HEK293T (cell line): ENCODE data around the gene H1-8.

Source experiments
- CTCF ChIA-PET: fragments of 350-600 bp; formaldehyde crosslinking; extraction: SDS; loops from one replicate; lab custom pipeline; 2021; ENCODE audit warnings: antibody characterized with exemption, inconsistent platforms; lab: Yijun Ruan, JAX
- POLR2A ChIA-PET: fragments of 350-600 bp; formaldehyde crosslinking; extraction: SDS; loops from one replicate; lab custom pipeline; 2020; ENCODE audit warnings: antibody characterized with exemption, inconsistent platforms; lab: Yijun Ruan, JAX
- DNase-seq: peaks from one replicate; pipeline ENCODE4 v3.0.0; 2012; ENCODE audit warnings: mixed read lengths; ENCODE audit errors: extremely low spot score
- ARNT ChIP-seq: fragments of 450-650 bp; IDR thresholded peaks from 2 replicates; pipeline ENCODE4 v1.6.1; 2017; ENCODE audit warnings: mild to moderate bottlenecking
- BHLHE40 ChIP-seq: fragments of 450-650 bp; IDR thresholded peaks from 2 replicates; pipeline ENCODE4 v1.6.1; 2016; ENCODE audit warnings: mild to moderate bottlenecking, moderate library complexity, borderline replicate concordance
- CTBP1 ChIP-seq: fragments of 450-650 bp; IDR thresholded peaks from 2 replicates; pipeline ENCODE4 v1.6.1; 2016; ENCODE audit warnings: borderline replicate concordance
- ELF4 ChIP-seq: fragments of 450-650 bp; IDR thresholded peaks from 2 replicates; pipeline ENCODE4 v1.6.1; 2017; ENCODE audit warnings: antibody characterized with exemption
- FOXA1 ChIP-seq: fragments of 450-650 bp; IDR thresholded peaks from 2 replicates; pipeline ENCODE4 v1.6.1; 2016; ENCODE audit warnings: mild to moderate bottlenecking
- FOXK2 ChIP-seq: fragments of 450-650 bp; IDR thresholded peaks from 2 replicates; pipeline ENCODE4 v1.6.1; 2016; ENCODE audit warnings: mild to moderate bottlenecking
- FOXM1 ChIP-seq: fragments of 450-650 bp; IDR thresholded peaks from 2 replicates; pipeline ENCODE4 v1.6.1; 2017; ENCODE audit warnings: mild to moderate bottlenecking, borderline replicate concordance
- HDGF ChIP-seq: fragments of 450-650 bp; IDR thresholded peaks from 2 replicates; pipeline ENCODE4 v1.6.1; 2017; ENCODE audit warnings: antibody characterized with exemption, borderline replicate concordance
- L3MBTL2 ChIP-seq: fragments of 450-650 bp; conservative IDR thresholded peaks from 2 replicates; pipeline ENCODE4 v1.6.1; 2016; ENCODE audit warnings: mild to moderate bottlenecking
- LEF1 ChIP-seq: fragments of 450-650 bp; IDR thresholded peaks from 2 replicates; pipeline ENCODE4 v1.6.1; 2017; ENCODE audit warnings: mild to moderate bottlenecking, borderline replicate concordance
- NFRKB ChIP-seq: fragments of 450-650 bp; IDR thresholded peaks from 2 replicates; pipeline ENCODE4 v1.6.1; 2016; ENCODE audit warnings: mild to moderate bottlenecking, moderate library complexity
- SP1 ChIP-seq: fragments of 450-650 bp; IDR thresholded peaks from 2 replicates; pipeline ENCODE4 v1.6.1; 2017
- SUZ12 ChIP-seq: fragments of 450-650 bp; IDR thresholded peaks from 2 replicates; pipeline ENCODE4 v1.6.1; 2016; ENCODE audit warnings: mild to moderate bottlenecking
- TARDBP ChIP-seq: fragments of 450-650 bp; IDR thresholded peaks from 2 replicates; pipeline ENCODE4 v1.6.1; 2016
- ZNF384 ChIP-seq: fragments of 450-650 bp; IDR thresholded peaks from 2 replicates; pipeline ENCODE4 v1.6.1; 2016
- TF ChIP-seq, protein P1 (sequence below): fragments of 450-650 bp; IDR thresholded peaks from 2 replicates; pipeline ENCODE4 v1.6.1; 2016

Gene H1-8

DNA sequence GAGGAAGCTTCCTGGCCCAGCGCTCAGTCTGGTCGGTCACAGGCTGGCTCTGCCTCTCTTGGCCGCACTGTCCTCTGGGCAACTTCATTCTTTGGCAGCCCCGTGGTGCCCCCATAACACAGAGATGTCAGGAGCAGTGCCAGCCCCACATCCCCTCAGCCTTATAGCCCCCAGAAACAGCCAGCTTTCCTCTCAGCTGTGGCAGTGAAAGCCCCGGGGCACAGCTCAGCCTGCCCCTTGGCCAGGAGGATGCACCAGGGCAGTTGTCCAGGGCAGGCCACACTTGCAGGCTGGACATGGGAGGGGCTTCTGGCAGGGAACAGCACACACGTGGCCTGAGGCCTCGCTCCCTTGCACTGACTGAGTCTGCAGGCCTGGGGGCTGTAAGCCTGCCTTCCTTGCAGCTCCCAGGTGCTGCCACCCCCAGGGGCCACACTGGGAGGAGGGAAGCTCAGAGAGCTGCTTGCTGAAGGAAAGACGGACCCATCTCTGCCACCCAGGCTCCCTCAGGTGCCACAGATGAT, 24.9 kb upstream of the H1-8 start:
- CTCF ChIA-PET, result no interaction called here

DNA sequence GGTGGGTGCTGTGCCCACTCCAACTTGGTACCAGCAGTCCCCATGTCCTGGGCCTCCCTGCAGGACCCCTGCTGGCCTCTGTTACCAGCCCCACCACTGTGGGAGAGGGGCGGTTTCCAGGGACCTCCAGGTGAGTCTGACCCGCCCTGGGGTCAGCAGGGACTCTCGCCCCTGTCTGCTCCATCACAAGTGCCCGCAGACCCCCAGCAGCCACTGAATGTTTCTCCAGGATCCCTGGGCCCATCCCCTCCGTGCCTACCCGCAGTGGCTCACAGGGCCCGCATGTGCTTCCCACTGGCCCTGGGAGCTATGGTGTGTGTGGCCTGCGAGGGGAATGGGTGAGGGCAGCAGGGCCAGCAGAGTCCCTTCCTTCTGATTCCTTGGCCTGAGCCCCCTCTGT, 24.4 kb upstream of the H1-8 start:
- DNase-seq, result no peak
- TF ChIP-seq CTBP1 (no peak), HDGF (no peak), LEF1 (no peak), TARDBP (no peak), SUZ12 (no peak), SP1 (no peak), ARNT (no peak), NFRKB (no peak), FOXM1 (no peak), FOXK2 (no peak), L3MBTL2 (no peak), FOXA1 (no peak)
- TF ChIP-seq, protein P1, sequence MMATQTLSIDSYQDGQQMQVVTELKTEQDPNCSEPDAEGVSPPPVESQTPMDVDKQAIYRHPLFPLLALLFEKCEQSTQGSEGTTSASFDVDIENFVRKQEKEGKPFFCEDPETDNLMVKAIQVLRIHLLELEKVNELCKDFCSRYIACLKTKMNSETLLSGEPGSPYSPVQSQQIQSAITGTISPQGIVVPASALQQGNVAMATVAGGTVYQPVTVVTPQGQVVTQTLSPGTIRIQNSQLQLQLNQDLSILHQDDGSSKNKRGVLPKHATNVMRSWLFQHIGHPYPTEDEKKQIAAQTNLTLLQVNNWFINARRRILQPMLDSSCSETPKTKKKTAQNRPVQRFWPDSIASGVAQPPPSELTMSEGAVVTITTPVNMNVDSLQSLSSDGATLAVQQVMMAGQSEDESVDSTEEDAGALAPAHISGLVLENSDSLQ, result no peak
- CTCF ChIA-PET, result no interaction called here
- POLR2A ChIA-PET, result interaction anchor here (0.8 kb wide), 1 partner anchor 10 kb away, joined by 3 read pairs; no protein-coding TSS in a partner anchor

More for the DNA sequence above, 24.9 kb upstream of the H1-8 start:
- no peak for DNase-seq
- POLR2A ChIA-PET, result interaction anchor here (0.8 kb wide), 1 partner anchor 9 kb away, joined by 3 read pairs; no protein-coding TSS in a partner anchor
- no peak for TF ChIP-seq CTBP1
- TF ChIP-seq ARNT, result no peak
- TF ChIP-seq FOXM1, result no peak
- no peak for TF ChIP-seq NFRKB
- no peak for TF ChIP-seq BHLHE40
- TF ChIP-seq SP1, result no peak
- no peak for TF ChIP-seq TARDBP
- TF ChIP-seq LEF1, result no peak
- no peak for TF ChIP-seq FOXK2
- no peak for TF ChIP-seq ELF4

DNA sequence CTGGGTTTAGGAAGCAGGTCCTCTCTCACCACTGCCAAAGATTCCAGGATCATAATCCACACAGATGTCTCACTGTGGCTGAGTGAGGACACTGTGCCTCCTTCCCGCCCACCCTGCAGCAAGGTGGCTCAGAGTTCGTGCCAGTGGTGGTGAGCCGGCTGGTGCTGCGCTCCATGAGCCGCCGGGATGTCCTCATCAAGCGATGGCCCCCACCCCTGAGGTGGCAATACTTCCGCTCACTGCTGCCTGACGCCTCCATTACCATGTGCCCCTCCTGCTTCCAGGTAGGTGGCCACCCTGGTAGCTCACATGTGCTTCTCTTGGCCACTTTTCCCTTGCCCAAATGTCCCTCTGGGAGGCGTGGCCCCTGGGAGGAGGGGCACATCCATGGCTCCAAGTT, 23.5 kb upstream of the H1-8 start:
- DNase-seq, result no peak
- POLR2A ChIA-PET, result no interaction called here
- TF ChIP-seq NFRKB, result no peak
- TF ChIP-seq BHLHE40, result no peak
- no peak for TF ChIP-seq FOXK2
- TF ChIP-seq FOXA1, result no peak
- no peak for TF ChIP-seq CTBP1
- no peak for TF ChIP-seq HDGF
- TF ChIP-seq ZNF384, result no peak
- no peak for TF ChIP-seq ELF4
- no peak for TF ChIP-seq L3MBTL2
- TF ChIP-seq LEF1, result no peak
- TF ChIP-seq, protein P1, result no peak
- TF ChIP-seq SP1, result no peak
- CTCF ChIA-PET, result no interaction called here

DNA sequence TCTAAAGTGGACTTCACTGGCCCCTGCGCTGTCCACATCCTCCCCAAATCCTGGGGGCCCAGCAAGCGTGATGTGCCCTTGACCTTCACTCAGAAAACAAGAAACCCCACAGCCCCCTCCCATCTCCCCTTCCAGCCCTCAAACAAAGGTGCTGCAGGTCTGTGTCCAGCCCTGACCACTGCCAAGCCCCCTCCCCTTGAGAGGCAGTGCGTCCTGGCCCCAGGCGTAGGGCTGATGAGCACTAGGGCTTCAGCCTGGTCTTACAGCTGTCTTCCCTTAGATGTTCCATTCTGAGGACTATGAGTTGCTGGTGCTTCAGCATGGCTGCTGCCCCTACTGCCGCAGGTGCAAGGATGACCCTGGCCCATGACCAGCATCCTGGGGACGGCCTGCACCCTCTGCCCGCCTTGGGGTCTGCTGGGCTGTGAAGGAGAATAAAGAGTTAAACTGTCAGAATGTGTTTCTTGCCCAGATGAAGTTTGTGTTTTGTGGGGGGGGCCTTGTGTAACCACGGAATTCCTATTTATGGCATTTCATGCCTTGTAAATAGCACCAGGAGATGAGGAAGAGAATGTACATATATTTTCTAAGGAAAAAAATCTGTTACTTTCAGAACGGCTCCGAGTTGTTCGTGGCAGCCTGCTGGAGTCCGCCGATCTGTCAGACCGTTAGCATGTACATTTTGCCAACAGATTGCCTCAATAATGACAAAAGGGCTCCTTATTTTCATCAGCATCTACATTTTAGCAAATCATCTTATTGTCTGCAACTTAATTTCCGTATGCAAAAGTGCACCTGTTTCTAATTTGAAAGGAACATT, 22.9 kb upstream of the H1-8 start:
- TF ChIP-seq TARDBP (no peak), BHLHE40 (no peak), NFRKB (no peak), HDGF (no peak), ZNF384 (no peak), ARNT (no peak), FOXM1 (no peak), FOXA1 (no peak), ELF4 (no peak), CTBP1 (no peak), LEF1 (no peak)
- TF ChIP-seq, protein P1, result no peak
- ChIA-PET POLR2A (no interaction called here), CTCF (no interaction called here)
- DNase-seq, result no peak

DNA sequence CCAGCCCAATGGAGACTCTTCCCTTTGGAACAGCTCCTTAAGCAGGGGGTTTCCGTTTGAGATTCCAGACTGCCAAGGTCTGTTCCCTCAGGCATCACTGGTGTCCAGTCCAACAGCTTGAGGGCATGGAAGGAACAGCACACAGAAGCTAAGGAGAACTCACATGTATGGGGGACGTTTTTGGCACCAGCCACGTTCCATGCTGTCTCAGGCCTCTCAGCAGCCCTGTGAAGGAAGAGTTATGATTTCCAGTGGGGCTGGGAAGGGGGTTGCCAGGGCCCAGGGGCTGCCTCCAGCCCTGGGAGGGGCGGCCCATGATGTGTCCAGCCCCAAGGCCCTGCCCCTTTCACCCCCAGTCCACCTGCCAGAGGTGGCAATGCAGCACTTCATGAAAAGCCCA, 22.0 kb upstream of the H1-8 start:
- DNase-seq, result no peak
- ChIA-PET CTCF (no interaction called here), POLR2A (no interaction called here)
- TF ChIP-seq, protein P1, result no peak
- TF ChIP-seq FOXM1 (no peak), FOXA1 (no peak), HDGF (no peak), BHLHE40 (no peak), ARNT (no peak), ZNF384 (no peak), SP1 (no peak), TARDBP (no peak), CTBP1 (no peak), SUZ12 (no peak), LEF1 (no peak), FOXK2 (no peak)
